Natural killer cell (primary cell): ENCODE measurements around the gene GFOD2. TPM values are rescaled to one million over a fixed set of nuclear protein-coding genes. Genes with fewer than 3 reads are reported as not detected.
"Not testable (repeated sequence)": the region's sequence is repeated elsewhere in the genome, so short reads cannot be mapped to it uniquely, and the experiment has no call there.

Experiments
- ATAC-seq, 3 donors: fragments of 150-1000 bp in 2 of 3; fragments of 200-7000 bp in 1 of 3; cut with Tn5 transposase; 1 replicate in 1 of 3; 2 replicates in 2 of 3; pipeline ENCODE4 v1.10.0; 2021; ENCODE audit warnings: mild to moderate bottlenecking in 2 of 3, moderate library complexity in 2 of 3
- DNase-seq, 2 donors: peaks; one replicate each; pipeline versions ENCODE4 v3.0.0 to v3.0.0-alpha.2; 2013 to 2021; ENCODE audit warnings: mixed read lengths in 1 of 2
- H3K27ac ChIP-seq: one replicate; pipeline ENCODE4 v1.5.1; 2013; ENCODE audit warnings: mild to moderate bottlenecking, low read length
- H3K27me3 ChIP-seq: one replicate; pipeline ENCODE4 v1.6.1; 2013; ENCODE audit warnings: low read length; ENCODE audit not compliant: control insufficient read depth, insufficient read depth
- H3K36me3 ChIP-seq: one replicate; pipeline ENCODE4 v1.6.1; 2013; ENCODE audit warnings: low read length; ENCODE audit not compliant: control insufficient read depth, insufficient read depth
- H3K4me1 ChIP-seq: one replicate; pipeline ENCODE4 v1.6.1; 2013; ENCODE audit warnings: low read length; ENCODE audit not compliant: control insufficient read depth, insufficient read depth
- H3K4me3 ChIP-seq: one replicate; pipeline ENCODE4 v1.5.1; 2013; ENCODE audit warnings: low read length
- H3K9me3 ChIP-seq: one replicate; pipeline ENCODE4 v1.6.1; 2013; ENCODE audit warnings: low read length; ENCODE audit not compliant: control insufficient read depth, insufficient read depth
- H3K27ac Mint-ChIP-seq, 2 donors: one replicate each; pipeline ENCODE4 v1.8.0; 2022; ENCODE audit warnings: mild to moderate bottlenecking in 2 of 2, mixed read lengths in 2 of 2, moderate library complexity in 1 of 2
- H3K27me3 Mint-ChIP-seq, 2 donors: one replicate each; pipeline ENCODE4 v1.8.0; 2022; ENCODE audit warnings: low read depth in 2 of 2, mixed read lengths in 2 of 2
- H3K36me3 Mint-ChIP-seq: one replicate; pipeline ENCODE4 v1.8.0; 2022; ENCODE audit warnings: mixed read lengths
- H3K4me1 Mint-ChIP-seq, 2 donors: one replicate each; pipeline ENCODE4 v1.8.0; 2022; ENCODE audit warnings: mixed read lengths in 2 of 2
- H3K4me3 Mint-ChIP-seq: one replicate; pipeline ENCODE4 v1.8.0; 2022; ENCODE audit warnings: mild to moderate bottlenecking, moderate library complexity, mixed read lengths
- H3K9me3 Mint-ChIP-seq, 2 donors: one replicate each; pipeline ENCODE4 v1.8.0; 2022; ENCODE audit warnings: mixed read lengths in 2 of 2
- WGBS: methylation state at CpG from one replicate; pipeline ENCODE4 v1.1.7; 2013; ENCODE audit warnings: missing lambda C conversion rate; ENCODE audit not compliant: insufficient coverage; 5-methylcytosine and 5-hydroxymethylcytosine counted together
- intact Hi-C: fragments of 100-400 bp; cut with micrococcal nuclease; formaldehyde crosslinking; loops from one replicate; pipeline ENCODE4 v1.14.2; 2022
- total RNA-seq, 4 donors: library from RNA; stranded (reverse); fragments of 120-200 nt in 1 of 4; gene quantifications; one replicate each; pipeline versions ENCODE4 v1.2.3 to v1.2.4, GENCODE V29; 2013 to 2022
- TF ChIP-seq, protein P1 (sequence below): fragments of 200-600 bp; IDR thresholded peaks from one replicate; pipeline ENCODE4 v1.8.0; 2022; ENCODE audit warnings: antibody characterized with exemption

The GFOD2 gene
- total RNA-seq, 3 donors from 2014 or later (not counting 1 experiment from before 2014, with no cell fraction given), result 6.5 to 10.9 (median 8.3) TPM

DNA sequence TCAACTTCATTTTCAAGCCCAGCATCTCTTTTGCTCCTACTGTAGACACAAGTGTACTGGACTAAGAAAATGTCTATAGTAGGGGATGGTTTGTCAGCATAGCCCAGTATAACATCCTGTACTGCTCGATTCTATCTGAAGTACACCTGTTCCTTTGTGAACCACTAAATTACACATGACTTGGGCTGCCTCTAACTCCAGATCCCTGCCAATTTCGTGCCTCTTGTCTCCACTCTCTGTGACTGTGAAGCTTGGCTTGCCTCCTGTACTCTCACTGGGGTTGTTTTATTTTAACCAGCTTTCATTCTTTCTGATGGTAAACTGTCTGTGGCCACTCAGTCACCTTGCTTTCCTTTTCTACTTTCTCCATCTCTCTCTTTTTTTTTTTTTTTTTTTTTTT, 24.5 kb downstream of the GFOD2 start:
- no peaks in the 10 kb centered on the region for H3K27me3 ChIP-seq
- Mint-ChIP-seq H3K36me3 (no peaks in the 10 kb centered on the region), H3K4me1 (peaks cover 0 to 4% of the 10 kb centered on the region in 2 donors), H3K27me3 (no peaks in the 10 kb centered on the region), H3K4me3 (no peak overlapping the region), H3K27ac (no peak overlapping the region), H3K9me3 (peaks cover 0 to 3% of the 10 kb centered on the region in 2 donors)
- peaks cover 2% of the 10 kb centered on the region for H3K36me3 ChIP-seq
- no peaks in the 10 kb centered on the region for H3K4me1 ChIP-seq
- H3K4me3 ChIP-seq, result no peak overlapping the region
- H3K27ac ChIP-seq, result no peak overlapping the region
- H3K9me3 ChIP-seq, result peaks cover 6% of the 10 kb centered on the region
- TF ChIP-seq, protein P1, sequence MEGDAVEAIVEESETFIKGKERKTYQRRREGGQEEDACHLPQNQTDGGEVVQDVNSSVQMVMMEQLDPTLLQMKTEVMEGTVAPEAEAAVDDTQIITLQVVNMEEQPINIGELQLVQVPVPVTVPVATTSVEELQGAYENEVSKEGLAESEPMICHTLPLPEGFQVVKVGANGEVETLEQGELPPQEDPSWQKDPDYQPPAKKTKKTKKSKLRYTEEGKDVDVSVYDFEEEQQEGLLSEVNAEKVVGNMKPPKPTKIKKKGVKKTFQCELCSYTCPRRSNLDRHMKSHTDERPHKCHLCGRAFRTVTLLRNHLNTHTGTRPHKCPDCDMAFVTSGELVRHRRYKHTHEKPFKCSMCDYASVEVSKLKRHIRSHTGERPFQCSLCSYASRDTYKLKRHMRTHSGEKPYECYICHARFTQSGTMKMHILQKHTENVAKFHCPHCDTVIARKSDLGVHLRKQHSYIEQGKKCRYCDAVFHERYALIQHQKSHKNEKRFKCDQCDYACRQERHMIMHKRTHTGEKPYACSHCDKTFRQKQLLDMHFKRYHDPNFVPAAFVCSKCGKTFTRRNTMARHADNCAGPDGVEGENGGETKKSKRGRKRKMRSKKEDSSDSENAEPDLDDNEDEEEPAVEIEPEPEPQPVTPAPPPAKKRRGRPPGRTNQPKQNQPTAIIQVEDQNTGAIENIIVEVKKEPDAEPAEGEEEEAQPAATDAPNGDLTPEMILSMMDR, result no peak
- intact Hi-C loops, result no loop called here
- DNase-seq (no peak), ATAC-seq (no peak)
- 85% methylated on average over 2 of the region's 2 CpGs for WGBS

DNA sequence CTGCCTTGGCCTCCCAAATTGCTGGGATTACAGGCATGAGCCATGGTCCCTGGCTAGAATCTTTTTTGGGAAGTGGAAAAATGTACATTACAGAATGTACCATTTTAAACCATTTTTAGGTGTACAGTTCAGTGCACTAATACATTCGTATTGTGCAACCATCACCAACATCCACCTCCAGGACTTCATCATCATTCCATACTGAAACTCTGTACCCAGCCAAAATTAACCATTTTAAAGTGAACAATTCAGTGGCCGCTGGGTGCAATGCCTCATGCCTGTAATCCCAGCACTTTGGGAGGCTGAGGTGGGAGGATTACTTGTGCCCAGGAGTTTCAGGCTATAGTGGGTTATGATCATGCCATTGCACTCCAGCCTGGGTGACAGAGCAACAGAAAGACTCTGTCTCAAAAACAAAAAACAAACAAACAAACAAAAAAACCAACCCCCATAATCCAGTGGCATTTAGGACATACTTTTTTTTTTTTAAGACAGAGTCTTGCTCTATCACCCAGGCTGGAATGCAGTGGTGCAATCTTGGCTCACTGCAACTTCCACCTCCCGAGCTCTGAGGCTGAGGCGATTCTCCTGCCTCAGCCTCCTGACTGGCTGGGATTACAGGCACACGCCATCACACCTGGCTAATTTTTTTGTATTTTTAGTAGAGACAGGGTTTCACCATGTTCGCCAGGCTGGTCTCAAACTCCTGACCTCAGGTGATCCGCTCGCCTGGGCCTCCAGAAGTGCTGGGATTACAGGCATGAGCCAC, 25.4 kb downstream of the GFOD2 start:
- H3K36me3 ChIP-seq, H3K4me1 Mint-ChIP-seq, H3K36me3 Mint-ChIP-seq, H3K27ac ChIP-seq, H3K4me1 ChIP-seq, H3K27me3 Mint-ChIP-seq, H3K9me3 ChIP-seq, H3K4me3 Mint-ChIP-seq, H3K4me3 ChIP-seq, H3K27me3 ChIP-seq, H3K27ac Mint-ChIP-seq, DNase-seq, H3K9me3 Mint-ChIP-seq, ATAC-seq, intact Hi-C loops: not testable (repeated sequence)
- 98% methylated on average over 7 of the region's 8 CpGs for WGBS

DNA sequence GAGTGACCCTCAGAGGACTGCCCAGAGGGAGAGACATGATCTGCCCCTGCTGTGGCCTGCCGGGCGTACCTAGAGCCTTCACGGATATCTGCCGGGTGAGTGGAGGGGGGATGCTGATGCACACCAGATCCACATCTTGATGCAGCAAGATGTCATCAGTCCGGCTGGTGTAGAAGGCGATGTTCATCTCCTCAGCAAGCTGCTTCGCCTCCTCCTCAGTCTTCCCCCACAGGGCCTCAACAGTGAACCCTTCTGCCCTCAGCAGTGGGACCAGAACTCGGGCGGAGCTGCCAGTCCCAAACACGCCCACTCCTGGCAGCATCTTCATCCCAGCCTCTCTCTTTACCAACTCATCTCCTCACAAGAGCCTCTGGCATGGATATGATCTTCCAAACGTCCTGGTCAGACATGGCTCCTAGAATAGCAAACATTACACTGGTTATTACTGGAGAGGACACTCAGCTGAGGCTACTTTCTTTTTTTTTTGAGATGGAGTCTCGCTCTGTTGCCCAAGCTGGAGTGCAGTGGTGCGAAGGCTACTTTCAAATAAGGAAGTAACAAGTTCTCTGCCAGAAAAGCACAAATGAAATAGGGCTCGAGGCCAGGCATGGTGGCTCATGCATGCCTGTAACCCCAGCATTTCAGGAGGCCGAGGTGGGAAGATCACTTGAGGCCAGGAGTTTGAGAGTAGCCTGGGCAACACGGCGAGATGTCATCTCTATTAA, 33.6 kb downstream of the GFOD2 start:
- H3K4me1 ChIP-seq, result peaks cover 3% of the 10 kb centered on the region
- no peak for ATAC-seq
- no peaks in the 10 kb centered on the region for H3K9me3 ChIP-seq
- H3K27ac ChIP-seq, result no peak overlapping the region
- H3K36me3 ChIP-seq, result peaks cover 17% of the 10 kb centered on the region
- H3K27me3 ChIP-seq, result no peaks in the 10 kb centered on the region
- Mint-ChIP-seq H3K36me3 (peaks cover 6% of the 10 kb centered on the region), H3K27ac (no peak overlapping the region), H3K9me3 (no peaks in the 10 kb centered on the region), H3K4me1 (no peaks in the 10 kb centered on the region), H3K27me3 (no peaks in the 10 kb centered on the region), H3K4me3 (no peak overlapping the region)
- TF ChIP-seq, protein P1, result no peak
- DNase-seq, result no peak
- H3K4me3 ChIP-seq, result no peak overlapping the region
- WGBS, result 85% methylated on average over 15 of the region's 17 CpGs
- intact Hi-C loops, result no loop called here

DNA sequence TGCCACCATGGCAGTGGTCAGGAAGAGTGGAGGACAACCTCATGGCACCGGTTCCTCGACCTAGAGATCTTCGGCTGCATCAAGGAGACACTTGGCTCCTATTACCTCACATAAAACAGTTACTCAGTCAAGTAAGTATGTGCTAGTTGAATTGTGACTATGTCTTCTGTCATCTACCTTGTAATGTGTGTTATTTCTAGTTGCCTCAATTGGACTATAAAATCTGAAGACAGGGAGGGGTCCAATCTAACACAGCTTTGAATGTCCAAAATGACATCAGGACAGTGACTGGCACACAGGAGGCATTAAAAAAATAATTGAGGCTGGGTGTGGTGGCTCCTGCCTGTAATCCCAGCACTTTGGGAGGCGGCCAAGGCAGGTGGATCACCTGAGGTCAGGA, 35.3 kb downstream of the GFOD2 start:
- H3K27me3 Mint-ChIP-seq, result no peaks in the 10 kb centered on the region
- Histone ChIP-seq H3K9me3 (no peaks in the 10 kb centered on the region), H3K4me1 (peaks cover 3% of the 10 kb centered on the region), H3K27ac (no peak overlapping the region), H3K36me3 (peaks cover 19% of the 10 kb centered on the region), H3K27me3 (no peaks in the 10 kb centered on the region), H3K4me3 (no peak overlapping the region)
- no peak for ATAC-seq
- TF ChIP-seq, protein P1, result no peak
- H3K36me3 Mint-ChIP-seq, result peaks cover 6% of the 10 kb centered on the region
- H3K9me3 Mint-ChIP-seq, result no peaks in the 10 kb centered on the region
- intact Hi-C loops, result no loop called here
- no peak overlapping the region for H3K4me3 Mint-ChIP-seq
- WGBS, result 100% methylated on average over 1 of the region's 4 CpGs
- no peak for DNase-seq
- H3K27ac Mint-ChIP-seq, result no peak overlapping the region
- no peaks in the 10 kb centered on the region for H3K4me1 Mint-ChIP-seq
